GM19238 (cell line): Measurements from ENCODE around the gene PLEKHH2.

ENCODE experiments used
- DNase-seq: peaks from one replicate; pipeline ENCODE4 v3.0.0; 2011; ENCODE audit warnings: low spot score; ENCODE audit not compliant: insufficient read length

The PLEKHH2 gene

GRCh38 chr2:43758739-43759138 lies 121.7 kb downstream of the PLEKHH2 start:
- no peak for DNase-seq

- DNase-seq = no peak
Measured at GRCh38 chr2:43759195-43759594, 122.1 kb downstream of the PLEKHH2 start.

- no peak for DNase-seq
Measured at GRCh38 chr2:43762286-43762685, 125.2 kb downstream of the PLEKHH2 start.

- no peak for DNase-seq
Measured at GRCh38 chr2:43763091-43763490, 126.0 kb downstream of the PLEKHH2 start.

GRCh38 chr2:43764086-43764705 lies 127.1 kb downstream of the PLEKHH2 start:
- no peak for DNase-seq

- DNase-seq = no peak
Measured at GRCh38 chr2:43766006-43766405, 128.9 kb downstream of the PLEKHH2 start.

- DNase-seq = peak; percentile 82
Measured at GRCh38 chr2:43773876-43774613, 137.0 kb downstream of the PLEKHH2 start, which contains the start of gene DYNC2LI1. Gene DYNC2LI1, plus strand, starts transcription at chr2:43774039. Its CDS starts 100 bp downstream, at chr2:43774139.

- DNase-seq = no peak
Measured at GRCh38 chr2:43774617-43775016, 137.6 kb downstream of the PLEKHH2 start.

- no peak for DNase-seq
Measured at GRCh38 chr2:43776324-43776723, 139.3 kb downstream of the PLEKHH2 start.

GRCh38 chr2:43777306-43777926 lies 140.4 kb downstream of the PLEKHH2 start:
- DNase-seq = no peak

- no peak for DNase-seq
Measured at GRCh38 chr2:43778233-43778632, 141.2 kb downstream of the PLEKHH2 start.

- no peak for DNase-seq
Measured at GRCh38 chr2:43787895-43788294, 150.8 kb downstream of the PLEKHH2 start.

- DNase-seq = no peak
Measured at GRCh38 chr2:43788646-43789045, 151.6 kb downstream of the PLEKHH2 start.

GRCh38 chr2:43790147-43790546 lies 153.1 kb downstream of the PLEKHH2 start:
- DNase-seq = no peak

- DNase-seq = no peak
Measured at GRCh38 chr2:43791035-43791765, 154.1 kb downstream of the PLEKHH2 start.

- no peak for DNase-seq
Measured at GRCh38 chr2:43792653-43793052, 155.6 kb downstream of the PLEKHH2 start.

GRCh38 chr2:43794956-43795355 lies 157.9 kb downstream of the PLEKHH2 start:
- DNase-seq = no peak

GRCh38 chr2:43796206-43796605 lies 159.1 kb downstream of the PLEKHH2 start:
- no peak for DNase-seq

GRCh38 chr2:43798300-43798699 lies 161.2 kb downstream of the PLEKHH2 start:
- DNase-seq = no peak

- DNase-seq = no peak
Measured at GRCh38 chr2:43800894-43801293, 163.8 kb downstream of the PLEKHH2 start.

- DNase-seq = no peak
Measured at GRCh38 chr2:43802135-43802534, 165.1 kb downstream of the PLEKHH2 start.

GRCh38 chr2:43803113-43803512 lies 166.1 kb downstream of the PLEKHH2 start:
- no peak for DNase-seq
